Fibroblast of skin of scalp (primary cell): Measurements from ENCODE around the gene ANO8.
A peak's percentile ranks its signal among the peaks of the same experiment; 100 is the strongest.
"Not testable (repeated sequence)": the region's sequence is repeated elsewhere in the genome, so short reads cannot be mapped to it uniquely, and the experiment has no call there.

Source experiments
- DNase-seq: peaks from one replicate; pipeline ENCODE4 v3.0.0-alpha.2; 2013

ANO8 gene

GRCh38 chr19:17286263-17286662, 48.4 kb downstream of the ANO8 start:
- DNase-seq = no peak

DNA sequence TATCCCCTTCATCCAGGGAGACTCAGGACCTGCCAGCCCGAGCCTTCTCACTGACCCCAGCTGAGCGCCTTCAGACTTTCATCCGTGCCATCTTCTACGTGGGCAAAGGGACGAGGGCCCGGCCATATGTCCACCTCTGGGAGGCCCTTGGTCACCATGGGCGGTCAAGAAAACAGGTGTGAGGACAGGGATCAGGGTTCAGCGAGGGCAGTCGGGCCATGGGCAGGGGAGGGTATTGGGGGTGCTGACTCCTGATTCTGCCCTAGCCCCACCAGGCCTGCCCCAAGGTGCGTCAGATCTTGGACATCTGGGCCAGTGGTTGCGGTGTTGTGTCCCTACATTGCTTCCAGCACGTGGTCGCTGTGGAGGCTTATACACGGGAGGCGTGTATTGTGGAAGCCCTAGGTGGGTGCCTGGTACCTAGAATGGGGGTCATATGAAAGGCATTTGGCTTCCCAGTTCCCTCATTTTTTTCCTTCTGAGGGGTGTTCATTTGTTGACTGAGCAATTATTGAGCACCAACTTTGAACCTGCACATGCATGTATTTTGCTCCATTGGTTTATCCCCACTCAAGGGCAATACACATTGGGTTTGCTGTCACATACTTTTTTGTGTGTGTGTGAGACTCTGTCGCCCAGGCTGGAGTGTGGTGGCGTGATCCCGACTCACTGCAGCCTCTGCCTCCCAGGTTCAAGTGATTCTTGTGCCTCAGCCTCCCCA, 49.1 kb downstream of the ANO8 start:
- no peak for DNase-seq

DNA sequence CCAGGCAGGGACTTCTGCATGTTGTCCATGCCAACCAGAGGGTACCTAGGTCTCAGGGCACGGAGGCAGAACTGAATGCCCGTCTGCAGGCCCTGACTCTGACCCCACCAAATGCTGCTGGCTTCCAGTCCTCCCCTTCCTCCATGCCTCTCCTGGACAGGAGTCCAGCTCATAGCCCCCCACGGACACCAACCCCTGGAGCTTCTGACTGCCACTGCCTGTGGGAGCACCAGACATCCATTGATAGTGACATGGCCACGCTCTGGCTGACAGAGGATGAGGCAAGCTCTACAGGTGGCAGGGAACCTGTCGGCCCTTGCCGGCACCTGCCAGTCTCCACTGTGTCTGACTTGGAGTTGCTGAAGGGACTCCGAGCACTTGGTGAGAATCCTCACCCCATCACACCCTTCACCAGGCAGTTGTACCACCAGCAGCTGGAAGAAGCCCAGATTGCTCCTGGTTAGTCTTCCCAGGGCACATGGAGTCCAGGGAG, 51.1 kb downstream of the ANO8 start:
- DNase-seq = no peak

DNA sequence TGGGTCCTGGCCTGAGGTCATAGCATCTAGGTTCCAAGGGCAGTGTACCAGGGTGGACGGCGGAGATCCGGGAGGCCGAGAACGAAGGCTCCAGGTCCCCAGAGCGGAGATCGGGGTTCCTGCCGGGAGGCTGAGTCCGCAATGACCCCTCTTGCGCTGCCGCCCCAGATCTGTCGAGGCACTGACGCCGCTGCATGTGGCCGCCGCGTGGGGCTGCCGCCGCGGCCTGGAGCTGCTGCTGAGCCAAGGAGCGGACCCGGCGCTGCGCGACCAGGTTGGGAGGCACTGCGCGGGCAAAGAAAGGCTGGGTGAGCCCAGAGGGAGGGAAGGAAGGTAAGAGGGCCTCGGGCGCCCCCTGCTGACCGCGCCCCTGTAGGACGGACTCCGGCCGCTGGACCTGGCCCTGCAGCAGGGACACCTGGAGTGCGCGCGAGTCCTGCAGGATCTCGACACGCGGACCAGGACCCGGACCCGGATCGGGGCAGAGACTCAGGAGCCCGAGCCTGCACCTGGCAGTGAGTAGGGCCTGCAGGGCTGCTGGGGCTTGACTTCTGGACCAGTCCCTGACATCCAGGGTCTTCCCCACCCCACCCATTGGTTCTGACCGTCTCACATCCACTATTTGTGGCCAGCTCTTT, 52.0 kb downstream of the ANO8 start:
- peak; percentile 74 for DNase-seq

- no peak for DNase-seq
Measured at GRCh38 chr19:17281391-17282304, 53.0 kb downstream of the ANO8 start, which contains the start of gene ANKLE1. ANKLE1 (plus strand) TSS chr19:17281901; CDS start chr19:17281921, 20 bp downstream.

DNA sequence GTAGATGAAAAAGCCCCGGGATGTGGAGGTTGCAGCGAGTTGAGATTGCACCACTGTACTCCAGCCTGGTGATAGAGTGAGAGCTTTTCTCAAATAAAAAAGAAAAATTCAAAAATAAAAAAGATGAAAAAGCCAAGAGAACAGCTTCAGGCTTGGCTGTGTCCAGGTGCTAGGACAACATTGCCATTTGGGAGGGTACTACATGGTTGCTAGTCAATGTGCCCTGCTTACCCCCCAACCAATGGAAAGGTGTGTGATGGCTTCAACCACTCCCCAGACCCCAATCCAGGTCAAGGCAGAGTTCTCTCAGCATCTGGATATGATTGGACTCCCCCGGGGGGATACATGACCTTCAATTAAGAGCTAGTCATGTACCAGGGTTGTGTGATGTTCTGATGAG, 55.2 kb downstream of the ANO8 start:
- DNase-seq = no peak

- DNase-seq = no peak
Measured at GRCh38 chr19:17275441-17276175, 59.0 kb downstream of the ANO8 start.

DNA sequence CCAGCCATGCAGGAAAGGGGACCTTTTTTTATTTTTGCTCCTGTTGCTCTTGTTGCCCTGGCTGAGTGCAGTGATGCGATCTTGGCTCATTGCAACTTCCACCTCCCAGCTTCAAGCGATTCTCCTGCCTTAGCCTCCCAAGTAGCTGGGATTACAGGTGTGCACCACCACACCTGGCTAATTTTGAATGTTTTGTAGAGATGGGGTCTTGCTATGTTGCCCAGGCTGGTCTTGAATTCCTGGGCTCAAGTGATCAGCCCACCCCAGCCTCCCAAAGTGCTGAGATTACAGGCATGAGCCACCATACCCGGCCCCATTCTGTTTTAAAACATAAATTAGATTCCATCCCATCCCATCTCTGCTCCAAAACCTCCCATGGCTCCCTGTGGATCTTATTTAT, 59.8 kb downstream of the ANO8 start:
- not testable (repeated sequence) for DNase-seq
